Measurements from ENCODE around the gene NACC2. TPM values are rescaled to one million over a fixed set of nuclear protein-coding genes. Genes with fewer than 3 reads are reported as not detected.

The NACC2 gene
- polyA plus RNA-seq, 5 donors = 3.0 to 6.9 (median 5.0) TPM

- DNase-seq = no peak
Observed at GRCh38 chr9:135998016-135998380, 97.1 kb downstream of the NACC2 start.

DNA sequence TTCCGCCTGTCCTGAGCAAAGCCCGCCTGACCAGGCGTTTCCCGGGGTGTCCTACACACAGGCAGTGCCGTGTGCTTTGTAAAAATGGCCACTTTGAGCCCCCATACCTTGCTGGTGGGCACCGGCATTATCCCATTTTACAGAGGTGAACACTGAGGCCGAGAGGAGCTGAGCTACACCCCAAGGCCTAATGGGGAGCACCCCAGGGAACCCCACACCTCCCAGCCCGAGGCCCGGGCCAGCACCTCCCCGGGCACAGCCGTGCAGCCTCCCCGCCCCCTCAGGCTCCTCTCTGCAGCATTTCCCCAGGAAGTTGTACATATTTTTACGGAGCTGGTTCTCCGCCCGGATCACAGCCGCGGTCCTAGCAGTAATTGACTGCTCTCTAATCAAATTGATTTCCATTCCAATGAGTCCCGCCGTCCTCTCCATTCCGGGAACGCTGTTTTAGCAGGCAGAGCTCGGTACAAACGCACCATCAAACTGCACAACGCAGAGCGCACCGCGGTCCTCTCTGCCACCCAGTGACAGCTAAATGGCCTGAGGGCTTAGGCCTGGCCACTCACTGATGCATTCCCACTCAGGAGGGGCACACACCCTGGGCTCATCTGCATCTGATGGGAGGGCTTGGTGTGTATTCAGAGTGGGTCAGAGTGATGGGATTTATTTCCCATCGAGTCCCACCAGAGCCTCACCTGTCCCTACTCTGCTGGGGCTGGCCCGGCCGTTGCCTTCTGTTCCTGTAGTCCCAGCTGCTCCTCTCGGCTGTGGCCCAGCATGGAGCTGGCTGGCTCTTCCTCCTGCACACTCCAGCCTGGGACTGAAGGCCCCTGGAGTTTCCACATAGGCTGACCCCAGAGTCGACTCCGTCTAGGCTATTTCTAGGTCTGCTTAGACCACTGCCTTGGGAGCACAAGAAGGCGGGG is 97.7 kb downstream of the NACC2 start:
- no peak for DNase-seq

DNA sequence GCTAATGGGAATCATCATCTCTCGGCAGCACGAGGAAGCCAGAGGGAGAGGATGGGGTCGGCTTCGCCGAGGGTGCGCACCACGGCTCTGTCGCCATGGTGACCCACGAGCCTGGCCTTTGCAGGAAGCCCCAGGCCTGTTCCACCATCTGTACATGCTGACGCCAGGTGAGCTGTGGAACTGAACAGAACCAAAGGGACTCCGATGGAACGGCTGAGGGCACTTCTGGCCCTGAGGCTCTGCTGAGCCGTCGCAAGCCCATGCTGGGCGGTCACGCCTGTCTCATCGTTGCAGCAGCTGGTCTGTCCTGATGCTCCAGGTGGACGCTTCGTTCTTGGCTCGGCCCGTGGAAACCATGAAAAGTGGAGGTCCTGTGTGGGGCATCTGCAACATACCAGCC is 99.3 kb downstream of the NACC2 start:
- DNase-seq = no peak

- DNase-seq = no peak
Observed at GRCh38 chr9:135994501-135995192, 100.4 kb downstream of the NACC2 start.

DNA sequence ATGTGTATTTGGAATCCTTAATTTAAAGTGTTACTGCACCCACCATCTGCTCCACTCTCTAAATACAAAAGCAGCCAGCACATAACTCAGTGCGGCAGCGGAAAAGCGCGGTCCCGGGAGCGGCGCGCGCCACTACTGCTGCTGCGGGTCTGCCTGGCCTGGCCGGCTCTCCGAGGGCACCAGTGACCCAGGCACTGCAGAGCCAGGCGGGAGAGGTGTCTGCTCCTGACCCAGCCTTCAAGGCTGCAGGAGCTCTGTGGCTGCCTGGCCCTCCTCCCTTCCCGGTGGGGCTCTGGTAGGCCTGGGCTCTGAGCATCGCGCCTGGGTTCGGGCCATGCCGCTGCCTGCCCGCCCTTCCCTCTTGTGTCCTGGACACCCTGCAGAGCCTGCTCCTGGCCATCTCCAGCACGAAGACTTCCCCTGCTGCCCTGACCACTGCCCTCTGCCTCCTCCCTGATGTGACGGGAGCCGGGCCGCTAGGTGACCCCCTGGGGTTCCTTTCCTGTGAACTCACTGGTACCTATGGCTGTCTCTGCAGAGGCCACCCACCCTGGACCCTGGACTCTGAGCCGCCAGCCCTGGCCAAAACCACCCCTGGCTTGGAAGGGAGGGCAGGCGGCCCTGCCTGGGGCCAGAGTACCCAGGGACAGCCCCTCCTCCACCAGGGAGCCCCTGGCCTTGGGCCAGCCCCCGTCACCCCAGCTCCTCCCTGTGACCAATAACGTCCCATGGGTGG is 101.2 kb downstream of the NACC2 start:
- DNase-seq = no peak

GRCh38 chr9:135993409-135993742 is 101.7 kb downstream of the NACC2 start:
- no peak for DNase-seq

DNA sequence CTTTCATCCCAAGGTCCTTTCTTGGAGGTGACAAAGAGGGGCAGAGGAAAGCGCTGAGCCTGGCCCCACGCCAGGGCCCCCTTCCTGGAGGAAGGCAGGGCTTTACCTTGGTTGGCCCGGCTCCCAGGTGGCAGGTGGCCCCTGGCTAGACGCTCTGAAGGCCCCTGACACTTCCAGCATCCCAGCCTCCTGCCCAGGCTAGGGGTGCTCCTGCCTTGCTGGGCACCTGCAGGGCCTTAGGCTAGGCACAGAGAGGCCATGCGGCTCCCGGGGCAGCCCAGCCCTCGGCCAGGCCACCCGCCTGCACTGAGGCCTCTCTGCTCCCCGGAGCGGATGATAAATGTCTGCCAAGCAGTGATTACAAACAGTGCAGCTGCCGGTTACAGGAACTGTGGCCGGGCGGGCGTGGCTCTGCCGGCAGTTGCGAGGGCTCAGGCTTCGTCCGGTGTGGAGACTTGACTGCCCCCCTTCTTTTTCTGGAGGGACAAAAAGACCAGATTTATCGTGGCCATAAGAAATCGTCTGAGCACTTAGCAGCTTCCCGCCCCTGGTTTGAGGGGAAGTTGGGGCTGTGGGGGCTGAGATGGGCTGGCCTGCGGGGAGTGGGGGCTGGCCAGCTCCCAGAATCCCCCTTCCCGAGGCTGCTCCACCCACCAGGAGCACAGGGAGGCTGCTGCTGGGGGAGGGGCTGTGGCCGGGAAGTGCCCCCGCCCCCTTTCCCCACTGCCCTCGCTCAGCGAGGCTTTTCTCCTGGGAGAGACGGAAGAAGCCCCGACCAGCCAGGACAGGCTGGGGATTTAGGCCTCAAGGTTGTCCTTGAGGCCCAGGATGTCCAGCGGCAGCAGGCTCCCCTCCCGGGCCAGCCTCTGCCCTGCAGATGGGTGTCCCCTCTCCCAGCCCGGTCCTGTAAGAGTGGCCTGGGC is 102.3 kb downstream of the NACC2 start:
- DNase-seq = peak; percentile 85

DNA sequence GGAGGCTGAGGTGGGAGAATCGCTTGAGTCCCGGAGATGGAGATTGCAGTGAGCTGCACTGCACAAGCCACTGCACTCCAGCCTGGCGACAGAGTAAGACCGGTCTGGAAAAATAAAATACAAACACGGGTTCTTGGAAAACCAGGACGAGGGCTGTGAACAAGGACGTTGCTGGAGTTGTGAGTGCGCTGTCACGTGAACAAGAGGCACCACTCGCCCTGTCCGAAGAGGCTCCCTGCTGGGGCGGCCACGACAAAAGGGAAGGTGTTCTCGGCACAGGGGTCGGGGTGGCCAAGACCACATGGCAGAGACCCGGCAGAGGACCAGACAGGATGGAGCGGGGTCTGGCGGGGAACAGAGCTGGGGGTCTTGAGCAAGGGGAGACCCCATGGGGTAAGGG is 103.3 kb downstream of the NACC2 start:
- no peak for DNase-seq

GRCh38 chr9:135990468-135991429 is 104.3 kb downstream of the NACC2 start:
- peak in 1 of 2 donors; percentile 67 for DNase-seq

- DNase-seq = no peak
Observed at GRCh38 chr9:135989722-135990467, 105.2 kb downstream of the NACC2 start.

DNA sequence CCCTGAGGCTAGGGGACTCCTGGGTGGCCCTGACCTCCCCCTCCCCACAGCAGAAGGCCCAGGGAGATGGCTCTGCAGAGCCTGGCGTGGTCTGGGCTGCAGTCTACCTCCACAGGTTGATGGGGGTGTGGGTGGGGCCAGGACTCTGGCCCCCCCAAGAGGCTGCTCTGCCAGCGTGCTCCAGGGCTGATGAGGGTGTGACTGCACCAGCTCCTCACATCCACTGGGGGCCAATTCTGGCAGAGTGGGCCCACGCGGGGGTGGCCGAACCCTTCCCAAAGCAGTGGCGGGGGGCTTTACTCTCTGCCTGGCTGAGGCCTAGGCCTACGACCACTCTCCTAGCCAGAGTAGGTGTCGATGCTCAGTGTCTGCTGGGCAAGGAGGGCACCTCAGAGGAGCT is 105.9 kb downstream of the NACC2 start:
- DNase-seq = no peak

DNA sequence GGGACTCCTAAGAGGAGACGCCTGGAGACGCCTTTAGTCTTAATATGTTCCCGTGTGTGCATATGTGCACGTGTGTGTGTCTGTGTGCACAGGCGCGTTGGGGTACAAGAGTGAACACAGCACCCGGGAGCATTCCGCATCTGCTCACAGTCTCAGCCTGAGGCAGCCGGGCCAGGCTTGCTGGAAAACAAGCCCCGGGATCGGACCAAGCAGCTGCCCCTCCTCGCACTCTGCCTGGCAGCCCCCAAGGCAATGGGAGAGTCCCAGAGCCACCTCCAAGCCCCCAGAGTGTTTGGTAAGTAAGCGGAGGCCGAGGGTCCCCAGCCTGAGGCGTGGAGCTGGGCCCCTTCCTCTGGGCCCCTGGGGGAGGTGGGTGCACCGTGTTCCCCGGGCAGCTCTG is 106.6 kb downstream of the NACC2 start:
- DNase-seq = no peak

GRCh38 chr9:135987838-135988404 is 107.2 kb downstream of the NACC2 start:
- DNase-seq = no peak

- no peak for DNase-seq
Observed at GRCh38 chr9:135986605-135987004, 108.5 kb downstream of the NACC2 start.

- DNase-seq = no peak
Observed at GRCh38 chr9:135985889-135986288, 109.2 kb downstream of the NACC2 start.

- DNase-seq = no peak
Observed at GRCh38 chr9:135985459-135985774, 109.7 kb downstream of the NACC2 start.

DNA sequence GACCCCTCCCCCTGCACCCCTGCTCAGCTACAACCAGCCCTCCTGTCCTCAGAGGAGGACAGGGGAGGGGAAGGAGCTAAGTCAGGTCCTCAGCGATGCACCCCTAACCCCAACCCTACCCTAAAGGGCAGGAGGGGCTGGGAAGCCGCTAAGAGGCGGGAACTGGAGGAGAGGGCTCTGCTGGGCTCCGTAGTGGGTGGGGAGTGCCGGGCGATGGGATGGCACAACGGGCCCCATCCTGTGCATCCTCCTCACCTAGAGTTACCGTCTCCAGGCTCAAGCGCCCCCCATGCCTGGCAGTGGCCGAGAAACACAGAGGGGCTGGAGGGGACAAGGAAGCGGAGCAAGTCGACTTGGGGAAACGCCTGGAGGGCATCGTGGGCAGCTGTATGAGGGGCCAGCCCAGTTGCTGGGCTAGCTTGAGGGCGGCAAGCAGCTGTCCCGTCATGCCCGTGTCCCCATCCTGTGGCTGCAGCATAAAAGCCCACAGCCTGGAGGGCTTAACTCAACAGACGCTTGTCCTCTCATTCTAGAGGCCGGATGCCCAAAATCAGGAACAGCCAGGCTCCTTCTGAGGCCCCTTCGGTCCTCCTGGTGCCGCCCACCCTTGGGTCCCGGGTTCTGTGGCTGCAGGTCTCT is 110.9 kb downstream of the NACC2 start:
- no peak for DNase-seq

- no peak for DNase-seq
Observed at GRCh38 chr9:135983208-135984071, 111.6 kb downstream of the NACC2 start.

All from right lung (tissue), 5 donors.